ENCODE data around the gene ADGRE3. TPM values are rescaled to one million over a fixed set of nuclear protein-coding genes. Genes with fewer than 3 reads are reported as not detected.

Gene ADGRE3, protein sequence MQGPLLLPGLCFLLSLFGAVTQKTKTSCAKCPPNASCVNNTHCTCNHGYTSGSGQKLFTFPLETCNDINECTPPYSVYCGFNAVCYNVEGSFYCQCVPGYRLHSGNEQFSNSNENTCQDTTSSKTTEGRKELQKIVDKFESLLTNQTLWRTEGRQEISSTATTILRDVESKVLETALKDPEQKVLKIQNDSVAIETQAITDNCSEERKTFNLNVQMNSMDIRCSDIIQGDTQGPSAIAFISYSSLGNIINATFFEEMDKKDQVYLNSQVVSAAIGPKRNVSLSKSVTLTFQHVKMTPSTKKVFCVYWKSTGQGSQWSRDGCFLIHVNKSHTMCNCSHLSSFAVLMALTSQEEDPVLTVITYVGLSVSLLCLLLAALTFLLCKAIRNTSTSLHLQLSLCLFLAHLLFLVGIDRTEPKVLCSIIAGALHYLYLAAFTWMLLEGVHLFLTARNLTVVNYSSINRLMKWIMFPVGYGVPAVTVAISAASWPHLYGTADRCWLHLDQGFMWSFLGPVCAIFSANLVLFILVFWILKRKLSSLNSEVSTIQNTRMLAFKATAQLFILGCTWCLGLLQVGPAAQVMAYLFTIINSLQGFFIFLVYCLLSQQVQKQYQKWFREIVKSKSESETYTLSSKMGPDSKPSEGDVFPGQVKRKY
- not detected in 3 replicates for total RNA-seq

DNA sequence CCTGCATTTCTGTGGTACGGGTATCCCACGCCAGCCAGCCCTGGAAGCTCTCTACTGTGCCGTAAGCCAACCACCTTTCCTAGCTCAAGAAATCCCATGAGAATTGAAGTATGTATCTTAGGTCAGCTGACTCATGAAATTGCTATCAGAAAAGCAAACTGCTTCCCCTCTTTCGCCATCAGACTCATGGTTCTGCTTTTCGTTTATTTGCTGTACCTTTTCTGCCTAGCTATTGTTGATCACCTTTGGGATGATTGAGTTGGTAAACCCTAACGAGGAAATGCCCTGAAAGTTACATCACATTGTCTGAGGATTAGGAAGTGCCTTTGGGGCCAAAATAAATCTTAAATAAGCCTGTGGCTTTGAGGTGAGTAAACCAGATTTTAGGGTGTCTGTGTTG is at the start of gene ADGRE3:
Gene ADGRE3 (minus strand): TSS at position 81 of the 400 bp plus-strand sequence. CDS start 74 bp downstream, at position 7.
- Mint-ChIP-seq H3K27me3 (ENCODE audit: low read depth) (no peaks in the 10 kb centered on the region), H3K27ac (no peak within 1 kb of the TSS), H3K4me1 (no peaks in the 10 kb centered on the region), H3K36me3 (no peaks in the 10 kb centered on the region), H3K9me3 (peaks cover 15% of the 10 kb centered on the region), H3K4me3 (no peak within 1 kb of the TSS)
- TF ChIP-seq, protein P1, sequence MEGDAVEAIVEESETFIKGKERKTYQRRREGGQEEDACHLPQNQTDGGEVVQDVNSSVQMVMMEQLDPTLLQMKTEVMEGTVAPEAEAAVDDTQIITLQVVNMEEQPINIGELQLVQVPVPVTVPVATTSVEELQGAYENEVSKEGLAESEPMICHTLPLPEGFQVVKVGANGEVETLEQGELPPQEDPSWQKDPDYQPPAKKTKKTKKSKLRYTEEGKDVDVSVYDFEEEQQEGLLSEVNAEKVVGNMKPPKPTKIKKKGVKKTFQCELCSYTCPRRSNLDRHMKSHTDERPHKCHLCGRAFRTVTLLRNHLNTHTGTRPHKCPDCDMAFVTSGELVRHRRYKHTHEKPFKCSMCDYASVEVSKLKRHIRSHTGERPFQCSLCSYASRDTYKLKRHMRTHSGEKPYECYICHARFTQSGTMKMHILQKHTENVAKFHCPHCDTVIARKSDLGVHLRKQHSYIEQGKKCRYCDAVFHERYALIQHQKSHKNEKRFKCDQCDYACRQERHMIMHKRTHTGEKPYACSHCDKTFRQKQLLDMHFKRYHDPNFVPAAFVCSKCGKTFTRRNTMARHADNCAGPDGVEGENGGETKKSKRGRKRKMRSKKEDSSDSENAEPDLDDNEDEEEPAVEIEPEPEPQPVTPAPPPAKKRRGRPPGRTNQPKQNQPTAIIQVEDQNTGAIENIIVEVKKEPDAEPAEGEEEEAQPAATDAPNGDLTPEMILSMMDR (IDR thresholded peaks at IDR 0.05; ENCODE audit: unreplicated experiment) = no peak
- DNase-seq (ENCODE audit: low spot score in 2 of 2, unreplicated experiment in 2 of 2) = no peak

DNA sequence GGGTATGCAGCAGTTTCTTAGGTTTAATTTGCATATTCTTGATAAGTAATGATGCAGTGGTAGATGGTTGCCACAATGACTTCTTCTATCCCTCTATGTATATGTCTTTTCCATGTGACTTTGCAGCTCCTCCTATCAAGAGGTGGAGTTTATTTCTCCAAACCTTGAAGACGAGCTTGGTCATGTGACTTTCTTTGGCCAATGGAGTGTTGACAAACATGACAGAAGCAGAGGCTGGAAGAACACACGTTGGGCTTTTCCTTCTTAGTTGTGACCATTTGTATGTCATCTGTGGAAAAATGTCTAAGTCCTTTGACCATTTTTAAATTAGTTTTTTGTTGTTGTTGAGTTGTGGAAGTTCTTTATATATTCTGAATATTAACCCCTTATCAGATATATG is 47.5 kb upstream of the ADGRE3 start:
- Mint-ChIP-seq H3K27me3 (ENCODE audit: low read depth) (no peaks in the 10 kb centered on the region), H3K9me3 (peaks cover 75% of the 10 kb centered on the region), H3K4me3 (no peak overlapping the region), H3K27ac (no peak overlapping the region), H3K4me1 (no peaks in the 10 kb centered on the region), H3K36me3 (peaks cover 73% of the 10 kb centered on the region)
- DNase-seq (ENCODE audit: low spot score in 2 of 2, unreplicated experiment in 2 of 2) = no peak
- TF ChIP-seq, protein P1 (IDR thresholded peaks at IDR 0.05; ENCODE audit: unreplicated experiment) = no peak

DNA sequence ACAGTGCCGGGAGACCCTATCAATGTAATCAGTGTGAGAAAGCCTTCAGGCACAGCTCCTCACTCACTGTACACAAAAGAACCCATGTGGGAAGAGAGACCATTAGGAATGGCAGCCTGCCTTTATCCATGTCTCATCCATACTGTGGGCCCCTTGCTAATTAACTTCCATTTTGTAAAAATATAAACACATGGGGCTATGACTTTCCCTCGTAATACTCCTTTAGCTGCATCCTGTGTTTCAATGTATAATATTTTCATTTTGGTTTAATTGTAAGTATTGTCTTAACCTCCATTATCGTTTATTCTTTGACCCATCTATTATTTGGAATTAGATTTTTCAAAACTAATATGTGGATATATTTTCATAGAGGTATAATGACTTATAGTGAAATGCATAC is 44.5 kb upstream of the ADGRE3 start:
- DNase-seq (ENCODE audit: low spot score in 2 of 2, unreplicated experiment in 2 of 2) = no peak
- TF ChIP-seq, protein P1 (IDR thresholded peaks at IDR 0.05; ENCODE audit: unreplicated experiment) = no peak
- Mint-ChIP-seq H3K9me3 (peaks cover 79% of the 10 kb centered on the region), H3K27ac (no peak overlapping the region), H3K4me1 (no peaks in the 10 kb centered on the region), H3K4me3 (no peak overlapping the region), H3K27me3 (ENCODE audit: low read depth) (no peaks in the 10 kb centered on the region), H3K36me3 (peaks cover 91% of the 10 kb centered on the region)

DNA sequence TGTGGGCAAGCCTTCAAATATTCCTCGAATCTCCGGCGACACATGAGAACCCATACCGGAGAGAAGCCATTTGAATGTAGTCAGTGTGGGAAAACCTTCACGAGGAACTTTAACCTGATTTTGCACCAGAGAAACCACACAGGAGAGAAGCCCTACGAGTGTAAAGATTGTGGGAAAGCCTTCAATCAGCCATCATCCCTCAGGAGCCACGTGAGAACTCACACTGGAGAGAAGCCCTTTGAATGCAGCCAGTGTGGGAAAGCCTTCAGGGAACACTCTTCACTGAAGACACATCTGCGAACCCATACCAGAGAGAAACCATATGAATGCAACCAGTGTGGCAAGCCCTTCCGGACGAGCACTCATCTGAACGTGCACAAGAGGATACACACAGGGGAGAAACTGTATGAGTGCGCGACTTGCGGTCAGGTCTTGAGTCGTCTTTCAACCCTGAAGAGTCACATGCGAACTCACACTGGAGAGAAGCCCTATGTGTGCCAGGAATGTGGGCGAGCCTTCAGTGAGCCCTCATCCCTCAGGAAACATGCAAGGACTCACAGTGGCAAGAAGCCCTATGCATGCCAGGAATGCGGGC is 44.0 kb upstream of the ADGRE3 start:
- Mint-ChIP-seq H3K36me3 (peaks cover 93% of the 10 kb centered on the region), H3K4me3 (no peak overlapping the region), H3K27ac (no peak overlapping the region), H3K4me1 (no peaks in the 10 kb centered on the region), H3K27me3 (ENCODE audit: low read depth) (no peaks in the 10 kb centered on the region), H3K9me3 (peaks cover 80% of the 10 kb centered on the region)
- DNase-seq (ENCODE audit: low spot score in 2 of 2, unreplicated experiment in 2 of 2) = no peak
- TF ChIP-seq, protein P1 (IDR thresholded peaks at IDR 0.05; ENCODE audit: unreplicated experiment) = no peak

DNA sequence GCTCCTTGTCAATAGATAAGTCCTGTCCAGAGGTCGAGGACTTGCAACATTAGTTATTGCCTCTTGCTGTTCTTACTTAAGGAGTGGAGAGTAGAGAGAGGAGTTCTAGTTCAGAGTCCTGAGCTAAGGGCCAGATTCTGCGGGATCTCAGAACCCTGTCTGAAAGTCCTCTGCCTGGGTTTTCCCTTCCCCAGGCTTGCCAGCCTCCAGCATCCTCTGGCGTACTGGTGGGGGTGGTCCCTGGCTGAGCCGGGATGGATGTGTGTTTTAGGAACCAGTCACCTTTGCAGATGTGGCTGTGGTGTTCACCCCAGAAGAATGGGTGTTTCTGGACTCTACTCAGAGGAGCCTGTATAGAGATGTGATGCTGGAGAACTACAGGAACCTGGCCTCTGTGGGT is 41.2 kb upstream of the ADGRE3 start:
- Mint-ChIP-seq H3K9me3 (peaks cover 78% of the 10 kb centered on the region), H3K27ac (no peak overlapping the region), H3K4me3 (no peak overlapping the region), H3K4me1 (no peaks in the 10 kb centered on the region), H3K27me3 (ENCODE audit: low read depth) (no peaks in the 10 kb centered on the region), H3K36me3 (peaks cover 93% of the 10 kb centered on the region)
- TF ChIP-seq, protein P1 (IDR thresholded peaks at IDR 0.05; ENCODE audit: unreplicated experiment) = no peak
- DNase-seq (ENCODE audit: low spot score in 2 of 2, unreplicated experiment in 2 of 2) = no peak

Data from mesothelial cell of epicardium (in vitro differentiated cells).